NCI-H2196 (cell line): Measurements from ENCODE around the gene AKTIP.
"Not testable (repeated sequence)": the region's sequence is repeated elsewhere in the genome, so short reads cannot be mapped to it uniquely, and the experiment has no call there.

ENCODE experiments used
- DNase-seq: peaks from one replicate; lab custom pipeline; 2025; ENCODE audit not compliant: unreplicated experiment; lab: John Stamatoyannopoulos, UW

The AKTIP gene

GRCh38 chr16:53517851-53518250, 14.8 kb upstream of the AKTIP start:
- no peak for DNase-seq

DNA sequence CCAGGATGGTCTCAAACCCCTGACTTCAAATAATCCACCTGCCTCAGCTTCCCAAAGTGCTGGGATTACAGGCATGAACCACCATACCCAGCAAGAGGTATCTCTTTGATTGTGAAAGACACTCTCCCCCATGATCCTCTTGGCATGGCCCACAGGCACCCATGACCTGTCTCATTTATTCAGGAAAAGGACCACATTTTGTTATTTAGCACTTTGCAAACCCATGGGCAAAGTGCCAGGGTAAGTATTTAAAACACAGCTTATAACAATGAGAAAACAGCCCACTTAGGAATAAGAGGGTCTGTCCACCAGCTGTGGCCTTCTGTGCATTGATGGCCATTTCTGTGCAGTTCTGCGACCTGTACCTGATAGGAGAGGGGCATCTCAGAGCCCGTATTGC, 12.8 kb upstream of the AKTIP start:
- no peak for DNase-seq

DNA sequence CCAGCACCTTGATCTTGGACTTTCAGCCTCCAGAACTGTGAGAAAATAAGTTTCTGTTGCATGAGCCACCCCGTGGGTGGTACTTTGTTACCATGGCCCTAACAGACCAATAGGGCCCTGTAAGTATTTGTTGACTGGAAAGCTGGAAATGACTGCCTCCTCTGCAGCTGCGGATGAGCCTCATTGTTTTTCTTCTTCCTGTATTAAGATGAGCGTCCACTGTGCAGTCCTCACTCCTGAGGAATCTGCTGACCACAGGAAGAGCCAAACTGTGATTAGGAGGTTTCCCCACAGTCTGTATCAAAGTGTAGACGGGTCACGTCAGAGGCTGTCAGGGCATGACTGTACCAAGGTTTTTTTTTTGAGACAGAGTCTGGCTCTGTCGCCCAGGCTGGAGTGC, 12.2 kb upstream of the AKTIP start:
- no peak for DNase-seq

DNA sequence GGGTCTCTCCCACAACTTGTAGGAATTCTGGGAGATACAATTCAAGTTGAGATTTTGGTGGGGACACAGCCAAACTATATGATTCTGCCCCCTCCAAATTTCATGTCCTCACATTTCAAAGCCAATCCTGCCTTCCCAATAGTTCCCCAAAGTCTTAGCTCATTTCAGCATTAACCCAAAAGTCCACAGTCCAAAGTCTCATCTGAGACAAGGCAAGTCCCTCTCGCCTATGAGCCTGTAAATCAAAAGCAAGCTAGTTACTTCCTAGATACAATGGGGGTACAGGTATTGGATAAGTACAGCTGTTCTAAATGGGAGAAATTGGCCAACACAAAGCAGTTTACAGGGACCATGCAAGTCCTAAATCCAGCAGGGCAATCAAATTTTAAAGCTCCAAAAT, 9.8 kb upstream of the AKTIP start:
- not testable (repeated sequence) for DNase-seq

DNA sequence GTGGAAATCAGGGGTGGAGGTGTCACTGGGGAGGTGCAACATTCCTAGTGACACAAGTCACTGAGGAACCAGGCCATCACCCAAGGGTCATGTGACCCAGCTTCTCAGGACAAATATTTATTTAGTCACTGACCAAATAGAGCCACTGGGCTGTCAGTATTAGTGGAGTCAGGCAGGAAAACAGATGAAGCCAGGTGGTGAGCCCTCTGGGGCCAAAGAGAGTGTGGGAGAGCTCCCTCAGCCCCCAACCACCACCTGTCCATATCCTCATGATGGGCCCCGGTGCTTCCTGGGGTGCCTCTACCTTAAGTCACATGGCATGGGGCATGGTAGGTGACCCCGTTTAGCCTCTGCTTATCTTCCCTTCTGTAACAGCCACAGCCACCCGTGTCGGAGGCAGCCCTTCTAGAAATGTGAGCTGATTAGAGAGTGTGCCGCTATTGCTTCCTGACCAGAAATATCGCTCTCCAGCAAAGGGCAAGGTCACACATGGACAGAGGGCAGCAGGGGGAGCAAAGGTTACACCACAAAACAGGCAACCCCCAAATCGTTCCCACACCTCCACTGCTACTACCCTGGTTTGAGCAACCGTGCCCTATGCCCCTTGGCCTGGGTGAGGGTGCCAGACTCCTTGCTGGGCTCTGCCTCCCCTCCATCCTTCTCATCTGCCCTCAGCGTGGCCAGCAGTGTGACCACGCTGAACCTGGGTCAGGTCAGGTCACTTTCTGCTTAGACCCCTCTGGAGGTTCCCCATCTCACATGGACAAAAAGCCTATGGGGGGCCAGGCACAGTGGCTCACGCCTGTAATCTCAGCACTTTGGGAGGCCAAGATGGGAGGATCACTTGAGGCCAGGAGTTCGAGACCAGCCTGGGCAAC, 8.6 kb upstream of the AKTIP start:
- peak; percentile 0 for DNase-seq

DNA sequence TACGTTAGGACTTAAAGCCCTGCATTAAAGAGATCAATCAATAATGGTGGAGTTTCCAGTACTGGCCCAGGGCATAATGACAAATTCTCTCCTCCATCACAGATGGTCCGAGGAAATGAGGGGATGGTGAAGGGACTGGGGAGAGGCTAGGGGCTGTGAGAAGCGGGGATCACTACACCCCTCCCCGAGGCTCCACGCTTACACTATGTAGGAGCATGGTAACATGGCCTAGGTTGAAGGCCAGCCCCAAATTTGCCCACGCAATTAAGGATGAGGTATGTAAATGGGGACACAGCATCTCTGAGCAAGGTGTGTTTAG, 8.0 kb upstream of the AKTIP start:
- DNase-seq: no peak

DNA sequence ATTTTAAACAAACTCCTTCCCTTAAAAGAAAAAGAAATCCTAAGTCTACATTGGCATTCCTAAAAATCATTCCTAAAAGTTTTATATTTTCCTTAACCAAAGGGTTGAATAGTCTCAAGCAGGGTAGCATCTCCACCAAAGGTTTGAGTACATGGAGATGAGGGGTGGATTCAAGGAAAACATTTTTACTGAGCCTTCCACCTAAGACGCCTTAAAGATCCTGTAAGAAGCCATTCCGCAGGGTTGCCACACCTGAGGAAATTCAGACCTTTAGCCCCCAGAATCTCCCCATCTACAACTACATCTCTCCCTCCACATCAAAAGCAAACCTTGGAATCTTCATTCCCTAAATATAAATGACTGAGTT, 7.7 kb upstream of the AKTIP start:
- DNase-seq: no peak

DNA sequence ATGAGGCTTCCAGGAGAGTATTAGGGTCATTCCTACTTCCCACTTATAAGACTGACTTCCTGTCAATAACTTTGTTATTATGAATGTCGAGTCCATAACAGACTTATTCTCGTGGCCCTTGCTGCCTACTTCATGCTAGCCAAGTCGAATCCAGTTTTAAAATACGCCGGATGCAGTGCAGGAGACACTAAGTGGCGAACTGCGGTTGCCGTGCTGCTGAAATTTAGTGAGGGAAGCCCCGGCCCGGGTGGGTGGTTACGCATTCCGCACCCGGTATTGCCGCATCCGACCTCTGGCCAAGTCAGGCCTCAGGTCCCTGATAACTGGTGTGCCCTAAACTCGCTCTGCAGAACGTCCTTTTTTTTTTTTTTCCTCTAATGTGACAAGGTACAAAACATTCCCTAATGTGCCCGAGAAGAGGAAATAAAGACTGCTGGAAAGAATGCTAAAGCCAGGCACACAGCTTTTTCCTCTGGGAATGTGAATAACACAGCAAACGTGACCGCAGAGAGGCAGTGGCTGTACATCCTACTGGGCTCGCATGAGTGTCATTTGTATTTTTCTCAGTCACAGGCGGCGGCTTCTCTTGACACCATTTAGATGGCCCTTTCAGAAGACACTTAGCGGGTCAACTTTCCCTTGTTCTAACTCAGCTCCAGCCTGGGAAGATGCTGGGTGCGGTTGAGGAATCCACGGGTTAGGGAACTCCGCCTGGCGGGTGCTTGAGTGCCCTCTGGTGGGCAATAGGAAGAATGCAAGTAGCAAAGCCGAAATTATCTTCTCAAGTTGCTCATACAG, 7.1 kb upstream of the AKTIP start:
- peak; percentile 28 for DNase-seq

- DNase-seq: no peak
These were observed 4.6 kb upstream of the AKTIP start for GRCh38 chr16:53507464-53508179.

DNA sequence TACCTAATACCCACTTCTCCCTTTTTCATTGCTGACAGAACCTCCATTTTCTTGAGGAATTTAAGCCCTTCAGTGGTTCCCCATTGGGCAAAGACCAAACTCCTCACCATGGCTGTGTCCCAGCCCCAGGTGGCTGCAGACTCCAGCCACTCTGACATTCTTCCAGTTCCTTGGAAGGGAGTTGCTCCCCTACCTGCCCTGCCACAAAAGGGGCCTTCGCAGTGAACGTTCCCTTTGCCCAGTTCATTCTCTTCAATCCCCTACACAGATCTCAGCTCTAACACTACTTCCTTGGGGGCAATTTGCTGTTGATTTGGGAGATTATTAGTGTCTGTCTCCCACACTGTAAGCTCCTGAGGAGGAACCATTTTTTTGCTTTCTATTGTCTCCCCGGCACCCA, 3.2 kb upstream of the AKTIP start:
- DNase-seq: no peak

DNA sequence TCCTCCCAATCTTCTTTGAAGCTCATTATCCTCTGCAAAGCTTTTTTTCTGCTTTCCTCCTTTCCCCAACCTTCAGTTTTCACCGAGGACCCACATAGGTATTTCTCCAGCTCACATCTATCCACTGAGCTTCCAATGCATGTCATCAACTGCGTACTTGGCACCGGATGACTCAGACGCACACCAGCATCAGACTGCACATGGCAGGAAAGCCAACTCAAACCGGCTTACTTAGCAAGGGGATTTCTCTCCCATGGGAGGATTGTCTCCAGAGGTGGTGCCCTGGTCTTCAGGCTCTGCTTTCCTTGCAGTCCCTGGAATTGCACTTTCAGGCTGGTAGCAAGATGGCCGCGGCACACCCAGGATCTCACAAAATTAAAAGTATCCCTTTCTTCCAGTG, 1.7 kb upstream of the AKTIP start:
- no peak for DNase-seq

DNA sequence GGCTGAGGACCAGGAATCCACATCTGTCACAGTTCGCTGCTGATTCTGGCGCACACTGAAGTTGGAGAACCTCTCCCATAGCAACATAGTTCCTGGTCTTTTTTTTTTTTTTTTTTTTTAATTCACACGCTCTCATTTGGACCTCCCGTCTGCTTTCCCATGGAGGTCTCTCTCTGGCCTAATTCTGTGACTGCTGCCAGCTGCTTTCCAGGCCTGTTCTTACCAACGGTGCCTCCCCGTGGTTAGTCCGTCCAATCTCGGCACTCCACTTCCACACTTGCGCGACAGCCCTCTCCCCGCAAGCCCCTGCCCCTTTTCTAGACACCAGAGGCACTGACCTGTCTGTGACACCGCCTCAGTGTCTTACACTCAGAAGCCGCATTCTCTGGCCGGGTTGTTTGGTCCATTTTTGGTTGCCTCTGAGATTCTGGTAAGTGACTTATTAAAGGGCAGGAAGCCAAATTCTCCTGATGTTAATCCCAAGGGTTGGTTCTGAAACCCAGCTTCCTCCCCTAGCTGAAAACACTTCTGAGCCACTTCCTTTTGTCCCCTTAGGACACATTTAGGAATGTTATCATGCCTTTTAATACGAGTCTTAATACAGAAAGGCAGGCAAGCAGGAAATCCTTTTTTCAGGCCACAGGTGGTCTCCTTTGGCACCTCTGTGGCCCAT, 1.1 kb upstream of the AKTIP start:
- peak; percentile 1 for DNase-seq

- DNase-seq: peak; percentile 94
These were observed 388 bp upstream of the AKTIP start for GRCh38 chr16:53503270-53503923.

DNA sequence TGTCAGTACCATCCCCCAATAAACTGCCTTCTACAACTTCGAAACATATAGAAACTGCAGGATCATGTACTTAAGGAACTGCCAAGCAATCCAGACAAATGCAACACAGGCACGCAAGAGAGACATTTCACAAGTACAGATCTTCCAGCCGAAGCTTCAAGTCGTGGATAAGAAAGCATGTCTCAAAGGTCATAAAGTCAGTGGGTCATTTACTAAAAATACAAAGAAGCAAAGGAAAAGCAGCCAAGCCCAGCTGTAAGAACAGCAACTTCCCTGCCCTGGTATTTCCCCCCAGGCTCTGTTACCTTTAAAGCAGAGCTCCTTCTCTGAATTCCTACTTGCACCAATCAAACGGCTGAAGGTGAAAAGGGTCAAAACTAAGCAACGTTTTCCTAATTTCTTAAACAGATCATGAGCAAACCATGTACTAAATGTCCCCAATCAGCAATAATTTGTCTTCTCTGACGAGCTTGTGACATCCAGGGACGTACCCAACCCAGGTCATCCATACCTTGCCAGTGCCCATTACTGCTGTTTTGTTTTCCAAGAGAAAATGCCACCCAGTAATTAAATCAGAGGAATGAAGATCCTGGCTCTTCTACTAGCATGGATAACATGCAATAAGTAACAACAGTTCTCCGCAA, 1.7 kb downstream of the AKTIP start:
- DNase-seq: no peak

GRCh38 chr16:53498984-53499383, 4.0 kb downstream of the AKTIP start:
- no peak for DNase-seq

- no peak for DNase-seq
These were observed 7.7 kb downstream of the AKTIP start for GRCh38 chr16:53495325-53495724.

GRCh38 chr16:53494636-53495035, 8.4 kb downstream of the AKTIP start:
- no peak for DNase-seq

DNA sequence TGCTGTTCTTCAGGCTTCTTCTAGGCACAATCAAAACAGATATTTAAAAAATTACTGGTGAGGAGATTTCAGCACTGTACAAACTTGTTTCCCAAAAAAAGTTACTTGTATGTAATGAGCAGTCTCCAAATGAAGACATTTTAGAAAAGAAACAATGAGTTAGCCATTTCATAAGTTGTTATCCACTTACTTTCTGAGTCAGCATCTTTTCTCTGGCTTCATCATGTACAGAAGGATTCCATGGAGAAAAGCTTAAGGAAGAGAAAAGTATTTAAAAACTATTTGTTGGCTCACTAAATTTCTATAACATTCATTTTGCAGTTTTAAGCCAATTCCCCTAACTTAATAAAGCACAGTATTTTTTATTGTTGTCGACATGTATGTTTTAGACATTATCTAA, 10.5 kb downstream of the AKTIP start:
- no peak for DNase-seq

DNA sequence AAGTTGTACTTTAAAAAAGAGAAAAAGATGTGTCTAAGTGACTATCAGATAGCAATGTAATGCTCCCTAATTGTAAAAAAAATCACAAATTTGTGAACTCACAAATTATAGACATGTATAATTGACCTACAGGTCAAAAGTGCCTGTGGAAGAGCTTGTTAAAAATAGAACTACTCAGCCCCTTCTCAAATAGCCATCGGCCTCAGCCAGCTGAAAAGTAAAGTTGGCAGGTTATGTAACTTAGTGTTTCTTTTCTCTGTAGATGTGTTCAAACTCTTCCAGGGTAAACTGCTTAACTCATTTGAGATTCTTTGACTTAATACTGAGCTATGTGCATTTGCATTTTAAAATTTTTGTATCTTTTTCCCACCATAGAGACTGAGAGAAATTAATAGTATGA, 13.3 kb downstream of the AKTIP start:
- DNase-seq: no peak

DNA sequence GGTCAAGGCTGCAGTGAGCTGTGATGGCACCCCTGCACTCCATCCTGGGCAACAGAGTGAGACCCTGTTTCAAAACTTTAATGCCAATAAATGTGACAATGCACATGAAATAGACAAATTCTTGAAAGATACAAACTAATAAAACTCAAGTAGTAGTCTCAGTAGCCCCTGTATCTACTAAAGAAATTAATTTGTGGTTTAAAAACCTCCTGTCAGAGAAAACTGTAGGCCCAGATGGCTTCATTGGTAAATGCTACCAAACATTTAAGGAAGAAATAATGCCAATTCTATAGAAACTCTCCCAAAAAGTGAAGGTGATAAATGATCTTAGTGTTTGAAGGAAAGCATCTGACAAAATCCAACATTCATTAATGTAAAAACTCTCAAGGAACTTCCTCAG, 16.8 kb downstream of the AKTIP start:
- no peak for DNase-seq
